Measurements from ENCODE around the gene ANKRD30B. TPM values are rescaled to one million over a fixed set of nuclear protein-coding genes. Genes with fewer than 3 reads are reported as not detected.

ANKRD30B gene
- total and polyA plus RNA-seq, 2 of the 8 experiments (the other 6 are each of a cell fraction or from before 2014, with no cell fraction given), result not detected

- Histone ChIP-seq H2AK5ac (ENCODE audit: low read depth, low read length) (no peak overlapping the region), H3K9me3 (ENCODE audit: insufficient read depth in 2 of 2, low read depth in 1 of 2, low read length in 1 of 2) (peaks cover 39 to 45% of the 10 kb centered on the region in 2 experiments), H4K20me1 (replicated peaks in 1 of 2; ENCODE audit: control insufficient read depth in 1 of 2, insufficient read depth in 2 of 2, low read length in 2 of 2) (no peaks in the 10 kb centered on the region), H4K5ac (ENCODE audit: insufficient read length, low read depth, low read length) (no peak overlapping the region), H3K4me2 (ENCODE audit: insufficient read depth in 1 of 2, low read depth in 2 of 2, low read length in 2 of 2) (no peak overlapping the region), H2BK20ac (ENCODE audit: low read length) (no peak overlapping the region), H3K4ac (replicated peaks; ENCODE audit: insufficient read length, low read depth, low read length) (no peak overlapping the region), H3K23me2 (ENCODE audit: low read depth, low read length) (no peaks in the 10 kb centered on the region), H2BK12ac (ENCODE audit: low read depth, low read length) (no peak overlapping the region), H2BK15ac (ENCODE audit: low read length) (no peak overlapping the region), H3K4me1 (replicated peaks in 1 of 4; ENCODE audit: control insufficient read depth in 3 of 4, insufficient read depth in 4 of 4, low read length in 3 of 4) (no peaks in the 10 kb centered on the region), H2AFZ (ENCODE audit: low read length) (no peak overlapping the region), H3K14ac (ENCODE audit: insufficient read length) (no peak overlapping the region), H2BK120ac (replicated peaks; ENCODE audit: low read depth, low read length) (no peak overlapping the region), H3K36me3 (ENCODE audit: control insufficient read depth in 2 of 4, insufficient read depth in 4 of 4, low read length in 3 of 4) (no peaks in the 10 kb centered on the region), H3K23ac (ENCODE audit: insufficient read length) (no peak overlapping the region), H4K91ac (replicated peaks; ENCODE audit: insufficient read length, low read length) (no peak overlapping the region), H3K27me3 (replicated peaks in 1 of 4; ENCODE audit: control insufficient read depth in 3 of 4, extremely low read depth in 1 of 4, insufficient read depth in 3 of 4, low read length in 3 of 4) (no peaks in the 10 kb centered on the region), H3K27ac (ENCODE audit: low read depth, low read length) (no peak overlapping the region), H2BK5ac (ENCODE audit: low read depth, low read length) (no peak overlapping the region), H3K79me2 (ENCODE audit: control insufficient read depth in 1 of 2, insufficient read depth in 2 of 2, low read length in 2 of 2) (no peaks in the 10 kb centered on the region), H4K8ac (ENCODE audit: extremely low read depth, insufficient read depth, low read length) (no peak overlapping the region), H3K56ac (replicated peaks; ENCODE audit: insufficient read length, low read depth, low read length) (no peak overlapping the region), H3K4me3 (ENCODE audit: extremely low read depth in 1 of 4, insufficient read depth in 2 of 4, low read depth in 3 of 4, low read length in 4 of 4) (no peak overlapping the region), H3K9ac (replicated peaks in 1 of 4; ENCODE audit: extremely low read depth in 1 of 4, low read depth in 3 of 4, low read length in 3 of 4) (no peak overlapping the region), H3K18ac (ENCODE audit: extremely low read depth, low read length) (no peak overlapping the region), H3K79me1 (ENCODE audit: low read depth, low read length) (no peaks in the 10 kb centered on the region)
- FAIRE-seq (no peak), DNase-seq (ENCODE audit: low read depth in 1 of 2, low spot score in 2 of 2) (no peak)
- ChIA-PET CTCF (ENCODE audit: partially characterized antibody) (no interaction called here), POLR2A (ENCODE audit: partially characterized antibody) (no interaction called here)
- TF ChIP-seq SIRT6 (IDR thresholded peaks at IDR 0.05; ENCODE audit: low read length) (no peak), CTBP2 (IDR thresholded peaks at IDR 0.05; ENCODE audit: borderline replicate concordance, insufficient read depth, insufficient read length, low read length) (no peak)
Observed at GRCh38 chr18:14767474-14767873, 19.5 kb downstream of the ANKRD30B start.
